ENCODE measurements around the gene EMX2.

- TF ChIP-seq CREB1 (IDR thresholded peaks at IDR 0.05; ENCODE audit: low read depth) (peak; percentile 66), CEBPB (IDR thresholded peaks at IDR 0.05) (no peak)
- TF ChIP-seq, protein P1, sequence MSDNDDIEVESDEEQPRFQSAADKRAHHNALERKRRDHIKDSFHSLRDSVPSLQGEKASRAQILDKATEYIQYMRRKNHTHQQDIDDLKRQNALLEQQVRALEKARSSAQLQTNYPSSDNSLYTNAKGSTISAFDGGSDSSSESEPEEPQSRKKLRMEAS (IDR thresholded peaks at IDR 0.05) = no peak; the same call in 1 of the 2 replicates
Measured at GRCh38 chr10:117541909-117542705, 439 bp upstream of the EMX2 start.
